ENCODE data around the gene CRIP2. TPM values are rescaled to one million over a fixed set of nuclear protein-coding genes. Genes with fewer than 3 reads are reported as not detected.
A peak's percentile ranks its signal among the peaks of the same experiment; 100 is the strongest.

The CRIP2 gene
- total and polyA plus RNA-seq, 9 of the 15 experiments (the other 6 are each of a cell fraction or from before 2014, with no cell fraction given), result 0.18 to 2.0 (median 0.69) TPM; not detected in 1

DNA sequence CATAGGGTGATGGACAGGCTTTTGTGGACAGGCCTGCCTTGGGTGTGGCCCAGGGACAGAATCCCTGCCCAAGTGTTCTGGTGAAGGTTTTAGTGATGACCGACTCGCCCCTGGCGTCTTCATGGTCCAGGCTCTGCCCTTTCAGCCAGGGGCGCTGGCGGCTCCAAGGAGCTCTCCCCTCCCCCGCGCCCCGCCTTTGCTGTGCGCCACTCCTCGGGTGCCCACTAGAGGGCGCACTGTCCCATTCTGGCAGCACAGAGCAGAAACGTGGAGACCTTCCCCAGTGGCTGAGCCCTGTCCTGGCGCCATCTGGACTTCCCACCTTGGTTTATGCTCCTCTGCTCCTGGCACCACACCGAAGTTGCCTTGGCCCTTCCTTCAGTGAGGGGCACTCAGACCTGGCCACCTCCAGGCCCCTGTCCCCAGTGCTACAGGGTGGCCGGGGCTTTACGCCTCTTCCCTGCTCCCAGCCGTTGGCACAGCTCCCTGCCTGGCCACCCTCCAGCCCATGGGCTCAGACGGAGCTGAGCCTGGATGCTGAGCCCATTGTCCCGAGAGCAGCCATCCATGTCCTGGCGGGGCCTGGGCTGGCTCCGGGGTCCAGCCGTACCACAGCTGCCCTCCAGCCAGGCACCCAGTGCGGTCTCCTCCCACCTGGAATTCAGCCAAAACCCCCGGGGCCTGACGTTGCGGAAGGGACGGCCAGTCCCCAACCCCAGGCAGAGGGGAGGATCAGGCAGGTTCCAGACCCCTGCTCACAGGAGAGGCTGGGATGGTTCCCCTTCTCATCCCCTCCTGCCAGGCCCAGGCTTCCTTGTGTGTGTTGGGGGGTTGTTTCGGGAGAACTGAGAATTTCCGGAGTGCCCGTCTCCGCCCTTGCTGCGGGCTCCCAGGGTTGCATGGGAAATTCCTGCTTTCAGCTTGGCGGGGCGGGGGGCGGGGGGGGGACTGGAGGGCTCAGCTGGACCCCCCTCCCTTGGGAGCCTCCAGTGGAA is 6.5 kb downstream of the CRIP2 start (continued):
- TF ChIP-seq MEF2A (IDR thresholded peaks at IDR 0.05; ENCODE audit: control insufficient read depth, low read depth, low read length) (no peak), RNF2 (IDR thresholded peaks at IDR 0.05) (peak; percentile 46; the same call in 1 of the 2 replicates), ATF7 (IDR thresholded peaks at IDR 0.05) (peak; percentile 59; the same call in 1 of the 2 replicates), CREM (IDR thresholded peaks at IDR 0.05; ENCODE audit: low read depth) (peak; percentile 62; the same call in 1 of the 2 replicates), RBBP5 (IDR thresholded peaks at IDR 0.05; ENCODE audit: borderline replicate concordance, insufficient read depth, low read length, poor library complexity, severe bottlenecking) (no peak), KLF16 (IDR thresholded peaks at IDR 0.05) (peak; percentile 61; the same call in 1 of the 2 replicates), DNMT1 (IDR thresholded peaks at IDR 0.05) (0 out of 2 replicates have a peak, but pooled peaks have one; percentile 49), HNRNPLL (IDR thresholded peaks at IDR 0.05; ENCODE audit: low read depth, low read length, poor library complexity, severe bottlenecking) (peak; percentile 2), ZBTB7A (IDR thresholded peaks at IDR 0.05; ENCODE audit: borderline replicate concordance, control insufficient read depth, low read depth, low read length) (peak; percentile 62; the same call in 1 of the 2 replicates), NRF1 (conservative IDR thresholded peaks at IDR 0.05 in 1 of 2, IDR thresholded peaks at IDR 0.05 in 1 of 2) (peak in 1 of 2 experiments; percentile 40; a peak in 2 of 4 replicates), CBX2 (IDR thresholded peaks at IDR 0.05; ENCODE audit: insufficient read depth, low read length, poor library complexity, severe bottlenecking) (no peak), GABPB1 (CRISPR knock-in tag; IDR thresholded peaks at IDR 0.05) (peak; percentile 71), CC2D1A (IDR thresholded peaks at IDR 0.05) (peak; percentile 23; the same call in 1 of the 2 replicates), ETV5 (CRISPR knock-in tag; IDR thresholded peaks at IDR 0.05; ENCODE audit: low read depth) (no peak), GABPA (tag; conservative IDR thresholded peaks at IDR 0.05; ENCODE audit: low read depth) (peak; percentile 38; the same call in 1 of the 2 replicates), DPF2 (IDR thresholded peaks at IDR 0.05) (peak; percentile 49), BACH1 (tag; IDR thresholded peaks at IDR 0.05) (no peak), TOE1 (IDR thresholded peaks at IDR 0.05; ENCODE audit: borderline replicate concordance) (0 out of 2 replicates have a peak, but pooled peaks have one; percentile 30), TOE1 (CRISPR knock-in tag; IDR thresholded peaks at IDR 0.05; ENCODE audit: borderline replicate concordance, low read depth) (0 out of 2 replicates have a peak, but pooled peaks have one; percentile 80), TCF7 (IDR thresholded peaks at IDR 0.05; ENCODE audit: borderline replicate concordance) (no peak)
- TF ChIP-seq, protein P1, sequence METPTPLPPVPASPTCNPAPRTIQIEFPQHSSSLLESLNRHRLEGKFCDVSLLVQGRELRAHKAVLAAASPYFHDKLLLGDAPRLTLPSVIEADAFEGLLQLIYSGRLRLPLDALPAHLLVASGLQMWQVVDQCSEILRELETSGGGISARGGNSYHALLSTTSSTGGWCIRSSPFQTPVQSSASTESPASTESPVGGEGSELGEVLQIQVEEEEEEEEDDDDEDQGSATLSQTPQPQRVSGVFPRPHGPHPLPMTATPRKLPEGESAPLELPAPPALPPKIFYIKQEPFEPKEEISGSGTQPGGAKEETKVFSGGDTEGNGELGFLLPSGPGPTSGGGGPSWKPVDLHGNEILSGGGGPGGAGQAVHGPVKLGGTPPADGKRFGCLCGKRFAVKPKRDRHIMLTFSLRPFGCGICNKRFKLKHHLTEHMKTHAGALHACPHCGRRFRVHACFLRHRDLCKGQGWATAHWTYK (CRISPR knock-in tag; IDR thresholded peaks at IDR 0.05), result no peak
- TF ChIP-seq, protein P2, sequence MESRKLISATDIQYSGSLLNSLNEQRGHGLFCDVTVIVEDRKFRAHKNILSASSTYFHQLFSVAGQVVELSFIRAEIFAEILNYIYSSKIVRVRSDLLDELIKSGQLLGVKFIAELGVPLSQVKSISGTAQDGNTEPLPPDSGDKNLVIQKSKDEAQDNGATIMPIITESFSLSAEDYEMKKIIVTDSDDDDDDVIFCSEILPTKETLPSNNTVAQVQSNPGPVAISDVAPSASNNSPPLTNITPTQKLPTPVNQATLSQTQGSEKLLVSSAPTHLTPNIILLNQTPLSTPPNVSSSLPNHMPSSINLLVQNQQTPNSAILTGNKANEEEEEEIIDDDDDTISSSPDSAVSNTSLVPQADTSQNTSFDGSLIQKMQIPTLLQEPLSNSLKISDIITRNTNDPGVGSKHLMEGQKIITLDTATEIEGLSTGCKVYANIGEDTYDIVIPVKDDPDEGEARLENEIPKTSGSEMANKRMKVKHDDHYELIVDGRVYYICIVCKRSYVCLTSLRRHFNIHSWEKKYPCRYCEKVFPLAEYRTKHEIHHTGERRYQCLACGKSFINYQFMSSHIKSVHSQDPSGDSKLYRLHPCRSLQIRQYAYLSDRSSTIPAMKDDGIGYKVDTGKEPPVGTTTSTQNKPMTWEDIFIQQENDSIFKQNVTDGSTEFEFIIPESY (CRISPR knock-in tag; IDR thresholded peaks at IDR 0.05), result peak; percentile 64
- TF ChIP-seq, protein P3, sequence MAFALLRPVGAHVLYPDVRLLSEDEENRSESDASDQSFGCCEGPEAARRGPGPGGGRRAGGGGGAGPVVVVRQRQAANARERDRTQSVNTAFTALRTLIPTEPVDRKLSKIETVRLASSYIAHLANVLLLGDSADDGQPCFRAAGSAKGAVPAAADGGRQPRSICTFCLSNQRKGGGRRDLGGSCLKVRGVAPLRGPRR (CRISPR knock-in tag; IDR thresholded peaks at IDR 0.05), result no peak
